PC-9 (cell line): ENCODE measurements around the gene ADARB2. TPM values are rescaled to one million over a fixed set of nuclear protein-coding genes. Genes with fewer than 3 reads are reported as not detected.

Experiments used
- BruUV-seq: library from RNA; stranded (reverse); fragments of 400-500 nt; replicated peaks from 2 replicates; lab custom pipeline; 2021; lab: Mats Ljungman, UMichigan
- CTCF ChIA-PET: fragments of 300-600 bp; sonication (Branson Sonifier 250); formaldehyde crosslinking; loops from one replicate; lab custom pipeline; 2022; ENCODE audit warnings: antibody characterized with exemption; lab: Charles Lee
- POLR2A ChIA-PET: fragments of 300-600 bp; sonication (Branson Sonifier 250); formaldehyde crosslinking; loops from one replicate; lab custom pipeline; 2022; ENCODE audit warnings: antibody characterized with exemption; ENCODE audit not compliant: unreplicated experiment; lab: Charles Lee
- DNase-seq, 2 experiments: peaks; one replicate each; pipeline versions ENCODE4 v3.0.0 to v3.0.0-alpha.2; 2015 to 2022; ENCODE audit warnings: mixed read lengths in 1 of 2
- H2AFZ ChIP-seq: fragments of 200-600 bp; sonication (generic); 2 replicates; pipeline ENCODE4 v1.8.1; 2017; ENCODE audit warnings: antibody characterized with exemption
- H3F3A ChIP-seq: fragments of 200-600 bp; sonication (generic); 2 replicates; pipeline ENCODE4 v1.8.1; 2017; ENCODE audit warnings: antibody characterized with exemption, mild to moderate bottlenecking, low read depth; ENCODE audit not compliant: insufficient read depth
- H3K27ac ChIP-seq: fragments of 200-600 bp; sonication (generic); 2 replicates; pipeline ENCODE4 v1.6.1; 2016; ENCODE audit warnings: mixed run types
- H3K27me3 ChIP-seq: fragments of 200-600 bp; sonication (generic); 2 replicates; pipeline ENCODE4 v1.6.1; 2016; ENCODE audit warnings: low read depth, mixed run types; ENCODE audit not compliant: insufficient read depth
- H3K36me3 ChIP-seq: fragments of 200-600 bp; sonication (generic); 2 replicates; pipeline ENCODE4 v1.6.1; 2016; ENCODE audit warnings: low read depth, mixed run types
- H3K4me1 ChIP-seq: fragments of 200-600 bp; sonication (generic); replicated peaks from 2 replicates; pipeline ENCODE4 v1.6.1; 2016; ENCODE audit warnings: mixed run types; ENCODE audit not compliant: insufficient read depth
- H3K4me2 ChIP-seq: fragments of 200-600 bp; sonication (generic); 2 replicates; pipeline ENCODE4 v1.6.1; 2017; ENCODE audit warnings: mixed run types
- H3K4me3 ChIP-seq: fragments of 200-600 bp; sonication (generic); 2 replicates; pipeline ENCODE4 v1.6.1; 2016; ENCODE audit warnings: mixed run types
- H3K79me2 ChIP-seq: fragments of 200-600 bp; sonication (generic); 2 replicates; pipeline ENCODE4 v1.6.1; 2017; ENCODE audit warnings: low read depth, mixed run types
- H3K9me2 ChIP-seq: fragments of 200-600 bp; sonication (generic); 2 replicates; pipeline ENCODE4 v1.8.1; 2017; ENCODE audit warnings: mild to moderate bottlenecking; ENCODE audit not compliant: insufficient read depth
- H3K9me3 ChIP-seq: fragments of 200-600 bp; sonication (generic); 2 replicates; pipeline ENCODE4 v1.8.1; 2016; ENCODE audit warnings: low read depth; ENCODE audit not compliant: insufficient read depth
- H4K20me1 ChIP-seq: fragments of 200-600 bp; sonication (generic); 2 replicates; pipeline ENCODE4 v1.8.1; 2017; ENCODE audit not compliant: insufficient read depth
- CTCF ChIP-seq: fragments of 200-600 bp; sonication (generic); conservative IDR thresholded peaks from 2 replicates; pipeline ENCODE4 v1.6.1; 2017; ENCODE audit warnings: mixed run types, antibody characterized with exemption, mild to moderate bottlenecking, moderate library complexity
- EZH2 ChIP-seq: fragments of 200-600 bp; sonication (generic); IDR thresholded peaks from 2 replicates; pipeline ENCODE4 v1.8.0; 2017; ENCODE audit warnings: antibody characterized with exemption, low read depth
- intact Hi-C: fragments of 100-400 bp; cut with micrococcal nuclease; formaldehyde crosslinking; loops from one replicate; pipeline ENCODE4 v1.10.0; 2022; ENCODE audit not compliant: unreplicated experiment
- total RNA-seq: library from RNA; stranded (reverse); gene quantifications from 2 replicates; pipeline ENCODE4 v1.2.3, GENCODE V29; 2021

Gene ADARB2
- total RNA-seq, 1 experiment from 2014 or later, result not detected

- BruUV-seq, result no TSS peak
- H3K36me3 ChIP-seq, result no peaks in the 10 kb centered on the region
- H3K27ac ChIP-seq, result no peak overlapping the region
- H3F3A ChIP-seq, result no peaks in the 10 kb centered on the region
- no peak overlapping the region for H3K4me3 ChIP-seq
- no peaks in the 10 kb centered on the region for H4K20me1 ChIP-seq
- H3K4me2 ChIP-seq, result no peak overlapping the region
- no peaks in the 10 kb centered on the region for H3K4me1 ChIP-seq
- intact Hi-C loops, result no loop called here
- no peaks in the 10 kb centered on the region for H3K9me3 ChIP-seq
- H3K27me3 ChIP-seq, result peaks cover 50% of the 10 kb centered on the region
- ChIA-PET CTCF (no interaction called here), POLR2A (no interaction called here)
- no peak for DNase-seq
- H2AFZ ChIP-seq, result no peak overlapping the region
- no peaks in the 10 kb centered on the region for H3K79me2 ChIP-seq
- TF ChIP-seq EZH2 (no peak), CTCF (no peak)
- no peaks in the 10 kb centered on the region for H3K9me2 ChIP-seq
Measured at GRCh38 chr10:1665021-1665661, 72.2 kb downstream of the ADARB2 start.

GRCh38 chr10:1664333-1664964, 72.9 kb downstream of the ADARB2 start:
- no peak overlapping the region for H3K27ac ChIP-seq
- no peak overlapping the region for H3K4me2 ChIP-seq
- BruUV-seq, result no TSS peak
- TF ChIP-seq EZH2 (no peak), CTCF (no peak)
- POLR2A ChIA-PET, result no interaction called here
- intact Hi-C loops, result no loop called here
- DNase-seq, result no peak
- H2AFZ ChIP-seq, result no peak overlapping the region
- H3K4me1 ChIP-seq, result no peaks in the 10 kb centered on the region
- no peaks in the 10 kb centered on the region for H3K36me3 ChIP-seq
- H3K79me2 ChIP-seq, result no peaks in the 10 kb centered on the region
- H3K4me3 ChIP-seq, result no peak overlapping the region
- CTCF ChIA-PET, result no interaction called here
- no peaks in the 10 kb centered on the region for H4K20me1 ChIP-seq
- H3K9me3 ChIP-seq, result no peaks in the 10 kb centered on the region
- H3K27me3 ChIP-seq, result peaks cover 51% of the 10 kb centered on the region
- no peaks in the 10 kb centered on the region for H3K9me2 ChIP-seq
- H3F3A ChIP-seq, result no peaks in the 10 kb centered on the region

- H2AFZ ChIP-seq, result no peak overlapping the region
- H3K27ac ChIP-seq, result no peak overlapping the region
- no peak for DNase-seq
- H3K4me3 ChIP-seq, result no peak overlapping the region
- H4K20me1 ChIP-seq, result no peaks in the 10 kb centered on the region
- no peaks in the 10 kb centered on the region for H3K4me1 ChIP-seq
- BruUV-seq, result no TSS peak
- no peak overlapping the region for H3K4me2 ChIP-seq
- H3F3A ChIP-seq, result no peaks in the 10 kb centered on the region
- ChIA-PET CTCF (no interaction called here), POLR2A (no interaction called here)
- intact Hi-C loops, result no loop called here
- H3K27me3 ChIP-seq, result peaks cover 61% of the 10 kb centered on the region
- TF ChIP-seq CTCF (no peak), EZH2 (no peak)
- no peaks in the 10 kb centered on the region for H3K36me3 ChIP-seq
- H3K9me2 ChIP-seq, result no peaks in the 10 kb centered on the region
- H3K9me3 ChIP-seq, result no peaks in the 10 kb centered on the region
- H3K79me2 ChIP-seq, result no peaks in the 10 kb centered on the region
Measured at GRCh38 chr10:1663226-1663625, 74.1 kb downstream of the ADARB2 start.
